HT1080 (cell line): ENCODE data around the gene PLK4. TPM values are rescaled to one million over a fixed set of nuclear protein-coding genes. Genes with fewer than 3 reads are reported as not detected.
A peak's percentile ranks its signal among the peaks of the same experiment; 100 is the strongest.
"Not testable (repeated sequence)": the region's sequence is repeated elsewhere in the genome, so short reads cannot be mapped to it uniquely, and the experiment has no call there.

ENCODE experiments used
- DNase-seq: peaks from one replicate; pipeline ENCODE4 v3.0.0-alpha.2; 2015; ENCODE audit warnings: low read depth
- polyA plus RNA-seq, 2 experiments: library from polyadenylated mRNA; depleted of rRNA; stranded (reverse); fragments of >200 nt; gene quantifications; 2 replicates each; pipeline ENCODE4 v1.2.3, GENCODE V29; 2015
- total RNA-seq: library from RNA; depleted of rRNA; stranded (reverse); fragments of >200 nt; shearing (Covaris generic); gene quantifications from 2 replicates; pipeline ENCODE4 v1.2.3, GENCODE V29; 2014; rRNA removed

The PLK4 gene
- 31.0 and 57.3 TPM in 2 replicates for total RNA-seq
- polyA plus RNA-seq (2015; cell fraction: cytosol; rRNA removed) = 21.4 and 23.7 TPM in 2 replicates
- polyA plus RNA-seq (2015; cell fraction: nucleus; rRNA removed) = 67.5 and 88.2 TPM in 2 replicates

GRCh38 chr4:127880763-127881562 is at the start of gene PLK4:
PLK4 (plus strand) TSS chr4:127880893; CDS start chr4:127881135, 242 bp downstream.
- DNase-seq = peak; percentile 95

- DNase-seq = no peak
These were observed 48.1 kb upstream of the PLK4 start for GRCh38 chr4:127832585-127832984.

DNA sequence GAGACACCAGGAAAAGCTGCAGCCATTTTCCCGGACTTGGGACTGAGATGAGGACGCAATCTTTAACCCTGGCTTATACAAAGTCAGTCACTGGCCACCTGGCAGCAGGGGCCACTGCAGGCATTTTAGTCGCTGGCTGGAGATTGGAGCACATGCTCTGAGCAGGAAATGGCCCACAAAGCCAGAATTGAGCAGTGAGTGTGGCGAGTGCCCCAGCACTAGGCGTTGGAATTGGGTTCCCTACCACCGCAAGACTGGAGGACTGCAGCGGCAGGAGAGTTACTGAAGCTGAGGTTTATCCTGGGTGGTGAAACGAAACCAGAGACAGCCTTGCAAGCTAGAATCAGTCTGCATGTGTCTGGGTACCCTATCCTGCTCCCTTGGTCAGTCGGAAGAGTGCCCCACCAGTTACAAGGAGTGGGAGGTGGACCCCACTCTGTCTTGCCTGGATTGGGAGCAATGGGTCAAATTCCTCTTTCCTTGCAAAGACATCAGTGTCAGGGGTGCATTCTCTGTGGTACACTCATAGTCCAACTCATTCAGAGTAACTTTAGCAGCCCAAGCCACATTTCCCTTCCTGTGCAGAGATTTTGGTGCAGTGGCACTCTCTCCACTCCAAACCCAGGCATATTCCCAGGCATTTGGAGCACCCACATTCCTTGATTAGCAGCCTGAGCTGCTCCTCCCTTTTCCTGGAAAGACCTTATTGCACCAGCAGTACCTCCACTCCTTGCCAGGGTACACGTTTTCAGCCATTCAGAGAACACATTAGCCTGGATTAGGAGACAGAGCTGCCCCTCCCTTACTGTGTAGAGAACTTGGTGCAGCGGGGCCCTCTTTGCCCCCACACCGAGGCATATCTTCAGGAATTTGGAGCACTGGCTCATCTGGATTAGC is 36.7 kb upstream of the PLK4 start:
- no peak for DNase-seq

DNA sequence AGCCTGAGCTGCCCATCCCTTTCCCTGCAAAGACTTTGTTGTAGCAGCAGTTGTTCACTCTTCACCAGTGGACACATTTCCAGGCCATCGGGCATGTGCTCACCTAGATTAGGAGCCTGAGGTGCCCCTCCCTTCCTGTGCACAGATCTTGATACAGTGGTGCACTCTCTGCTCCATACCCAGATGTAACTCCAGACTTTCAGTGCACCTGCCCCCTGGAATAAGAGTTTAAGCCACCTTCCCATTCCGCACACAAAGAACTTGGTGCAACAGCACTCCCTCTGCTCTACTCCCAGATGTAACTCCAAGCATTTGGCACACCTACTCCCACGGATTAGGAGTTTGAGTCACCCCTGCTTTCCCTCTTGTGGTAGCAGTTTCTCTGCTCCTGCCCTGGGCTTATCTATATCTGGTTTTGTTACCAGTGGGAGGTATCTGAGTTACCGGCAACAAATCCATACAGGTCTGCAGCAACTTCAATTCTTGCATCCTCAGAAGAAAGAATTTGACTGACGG is 36.0 kb upstream of the PLK4 start:
- DNase-seq = no peak

GRCh38 chr4:127846061-127846460 is 34.6 kb upstream of the PLK4 start:
- DNase-seq = no peak

- DNase-seq = no peak
These were observed 33.9 kb upstream of the PLK4 start for GRCh38 chr4:127846765-127847164.

GRCh38 chr4:127849505-127850234 is 31.0 kb upstream of the PLK4 start:
- peak; percentile 32 for DNase-seq

DNA sequence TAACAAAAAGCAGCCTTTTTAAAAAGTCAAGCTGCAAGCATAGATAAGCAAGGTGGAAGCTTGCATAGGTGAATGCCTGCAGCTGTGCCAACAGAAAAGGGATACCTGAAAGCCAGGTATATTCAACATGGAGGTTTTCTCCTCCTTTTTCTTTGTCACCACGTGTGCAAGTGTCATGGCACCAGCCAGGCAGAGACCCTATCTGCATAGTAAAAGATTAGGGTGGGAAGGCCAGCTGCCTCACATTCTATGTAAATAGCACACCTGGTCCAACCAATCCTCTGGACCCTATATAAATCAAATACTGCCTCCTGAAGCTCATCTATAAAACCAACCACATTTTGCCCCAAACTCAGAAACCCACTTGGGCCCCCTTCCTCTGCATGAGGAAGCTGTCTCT is 28.0 kb upstream of the PLK4 start:
- no peak for DNase-seq

DNA sequence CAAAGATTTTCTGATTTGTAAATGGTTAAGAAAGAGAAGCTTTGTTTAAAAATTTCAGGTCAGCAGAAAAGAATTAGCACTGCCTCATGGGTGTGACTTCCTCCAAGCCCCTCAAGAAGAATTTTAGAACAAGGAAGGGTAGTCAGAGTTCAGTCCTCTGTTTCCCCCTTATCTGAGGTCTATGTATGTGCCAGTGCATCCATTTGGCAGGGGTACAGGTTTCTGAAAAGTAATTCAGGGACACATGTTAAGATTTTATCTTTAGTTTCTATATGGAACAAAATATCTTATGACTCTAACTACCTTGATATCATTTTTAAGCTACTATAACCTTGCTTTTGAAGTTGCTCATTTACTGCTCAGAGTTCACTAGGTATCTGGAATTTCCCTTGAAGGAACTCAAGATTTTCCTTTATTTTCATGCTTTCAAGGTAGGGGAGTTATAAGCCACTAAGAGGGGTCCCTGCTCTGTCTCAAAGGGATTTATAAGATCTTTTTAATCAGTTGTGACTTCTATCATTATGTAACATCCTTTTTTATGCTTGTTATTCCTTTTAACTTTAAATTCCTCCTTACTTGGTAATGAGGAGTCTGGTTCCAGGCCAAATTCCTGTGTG is 24.4 kb upstream of the PLK4 start:
- DNase-seq = no peak

DNA sequence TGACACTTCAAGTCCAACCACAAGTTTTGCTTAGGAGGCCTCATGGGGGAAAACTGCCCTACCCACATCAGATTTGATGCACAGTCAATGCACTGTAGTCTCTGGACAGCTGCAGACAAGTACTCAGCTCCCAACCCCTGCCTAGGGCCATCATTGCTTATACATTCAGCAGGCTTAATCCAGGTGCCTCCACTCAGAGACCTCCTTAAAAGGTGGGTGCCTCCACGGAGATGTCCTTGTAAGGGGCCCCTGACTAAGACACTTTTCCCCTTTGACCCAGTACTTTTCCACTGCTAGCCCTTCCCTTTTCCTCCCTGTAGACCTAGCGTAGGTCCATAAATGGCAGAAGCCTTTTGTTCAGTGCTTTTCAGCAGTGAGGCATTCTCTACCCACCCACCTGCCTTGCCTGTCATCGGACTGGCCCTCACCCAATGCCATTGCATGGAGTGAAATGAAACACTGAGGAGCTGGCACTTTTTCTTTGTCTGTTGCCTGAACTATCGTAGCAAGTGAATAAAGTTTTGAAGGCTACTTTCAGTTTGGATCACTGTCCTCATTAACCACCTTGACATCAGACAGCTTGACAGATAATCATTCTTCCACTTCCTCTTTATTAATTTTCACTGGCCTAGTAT is 23.8 kb upstream of the PLK4 start:
- DNase-seq = peak; percentile 61

DNA sequence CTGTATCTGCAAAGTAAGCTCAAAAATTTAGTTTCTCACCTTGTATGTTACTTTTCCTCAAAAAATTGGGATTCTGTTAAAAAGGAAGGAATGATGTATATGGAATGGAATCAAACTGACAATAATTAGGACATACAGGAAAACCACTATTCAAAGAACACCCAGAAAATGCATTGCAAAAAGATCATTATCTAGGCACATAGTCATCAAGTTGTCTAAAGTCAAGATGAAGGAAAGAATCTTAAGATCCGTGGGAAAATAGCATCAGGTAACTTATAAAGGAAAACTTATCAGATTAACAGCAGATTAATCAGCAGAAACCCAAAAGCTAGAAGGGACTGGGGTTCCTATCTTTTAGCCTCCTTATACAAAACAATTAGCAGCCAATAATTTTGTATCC is 23.1 kb upstream of the PLK4 start:
- DNase-seq = no peak

DNA sequence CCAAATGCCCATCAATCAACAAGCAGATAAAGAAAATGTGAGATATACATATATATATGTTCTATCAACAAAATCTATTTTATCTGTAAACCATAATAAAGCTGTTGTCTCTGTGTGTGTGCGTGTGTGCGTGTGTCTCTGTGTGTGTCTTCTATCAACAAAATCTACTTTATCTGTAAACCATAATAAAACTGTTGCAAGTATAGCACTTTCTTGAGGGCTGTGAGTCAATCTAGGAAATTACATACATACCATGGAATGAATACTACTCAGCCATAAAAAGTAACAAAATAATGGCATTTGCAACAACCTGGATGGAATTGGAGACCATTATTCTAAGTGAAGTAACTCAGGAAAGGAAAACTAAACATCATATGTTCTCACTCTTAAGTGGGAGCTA is 12.5 kb upstream of the PLK4 start:
- no peak for DNase-seq

DNA sequence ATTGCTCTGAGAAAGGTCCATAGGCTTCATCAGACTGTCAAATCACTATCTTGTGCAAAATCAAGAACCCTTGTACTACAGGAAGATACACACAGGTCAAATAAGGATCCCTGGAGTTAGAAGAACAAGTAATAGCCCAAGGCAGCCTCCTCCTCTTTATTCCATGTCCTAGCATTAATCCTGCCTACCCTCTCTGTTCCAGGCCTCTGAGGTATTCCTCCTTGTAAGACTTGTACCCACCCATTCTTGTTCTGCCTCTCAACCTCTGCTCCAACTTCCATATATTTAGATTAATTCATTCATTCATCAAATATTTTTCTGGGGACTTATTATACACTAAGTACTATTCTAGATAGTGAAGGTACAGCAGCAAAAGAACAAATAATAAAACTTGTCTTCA is 10.4 kb upstream of the PLK4 start:
- DNase-seq = no peak

GRCh38 chr4:127870688-127871087 is 10.0 kb upstream of the PLK4 start:
- DNase-seq = peak; percentile 76

DNA sequence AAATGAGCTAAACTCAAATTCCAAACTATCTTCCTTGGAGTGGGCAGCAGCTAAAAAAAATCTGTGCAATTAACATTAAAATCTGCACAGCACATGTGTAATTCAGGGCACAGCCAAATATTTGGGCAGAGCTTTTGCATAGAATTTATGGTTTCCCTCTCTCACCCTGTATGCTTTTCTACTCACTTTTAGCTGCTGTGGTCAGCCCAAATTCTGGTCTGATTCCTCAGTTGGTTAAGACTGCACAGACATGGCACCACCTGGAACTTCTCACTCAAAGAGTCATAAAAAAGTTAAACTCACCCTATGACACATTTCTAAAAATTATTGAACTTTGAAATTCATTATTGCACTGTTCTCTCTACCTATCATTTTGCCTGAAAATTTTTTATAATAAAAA is 4.9 kb upstream of the PLK4 start:
- DNase-seq = no peak

- DNase-seq = no peak
These were observed 821 bp downstream of the PLK4 start for GRCh38 chr4:127881563-127881864.

GRCh38 chr4:127888559-127888958 is 7.9 kb downstream of the PLK4 start:
- DNase-seq = no peak

- DNase-seq = no peak
These were observed 9.2 kb downstream of the PLK4 start for GRCh38 chr4:127889903-127890302.

GRCh38 chr4:127896069-127896468 is 15.4 kb downstream of the PLK4 start:
- no peak for DNase-seq

- no peak for DNase-seq
These were observed 15.8 kb downstream of the PLK4 start for GRCh38 chr4:127896528-127896927.

- DNase-seq = not testable (repeated sequence)
These were observed 19.0 kb downstream of the PLK4 start for GRCh38 chr4:127899682-127900081.
